Inflammatory macrophage treated with lipopolysaccharide for 4 hours (primary cell): ENCODE results near the gene DBF4B.
"Not testable (repeated sequence)": the region's sequence is repeated elsewhere in the genome, so short reads cannot be mapped to it uniquely, and the experiment has no call there.

ENCODE experiments used
- DNase-seq: peaks from one replicate; pipeline ENCODE4 v3.0.0-alpha.2; 2020

Gene DBF4B

GRCh38 chr17:44734272-44734671, 25.8 kb downstream of the DBF4B start:
- DNase-seq, result no peak

GRCh38 chr17:44736551-44737240, 28.2 kb downstream of the DBF4B start:
- DNase-seq, result no peak

- peak; percentile 7 for DNase-seq
These were observed 29.9 kb downstream of the DBF4B start for GRCh38 chr17:44738214-44738906.

GRCh38 chr17:44741316-44741715, 32.9 kb downstream of the DBF4B start:
- DNase-seq, result no peak

GRCh38 chr17:44745301-44745700, 36.8 kb downstream of the DBF4B start:
- no peak for DNase-seq

GRCh38 chr17:44745738-44746137, 37.3 kb downstream of the DBF4B start:
- not testable (repeated sequence) for DNase-seq

- DNase-seq, result no peak
These were observed 39.1 kb downstream of the DBF4B start for GRCh38 chr17:44747566-44747965.

- DNase-seq, result no peak
These were observed 40.9 kb downstream of the DBF4B start for GRCh38 chr17:44749076-44749979.

GRCh38 chr17:44749980-44750318, 41.5 kb downstream of the DBF4B start:
- no peak for DNase-seq

GRCh38 chr17:44751331-44751730, 42.9 kb downstream of the DBF4B start:
- no peak for DNase-seq

GRCh38 chr17:44751806-44752205, 43.3 kb downstream of the DBF4B start:
- no peak for DNase-seq

GRCh38 chr17:44752953-44753861, 44.7 kb downstream of the DBF4B start:
- DNase-seq, result no peak

GRCh38 chr17:44754276-44754675, 45.8 kb downstream of the DBF4B start:
- DNase-seq, result no peak

GRCh38 chr17:44755180-44755579, 46.7 kb downstream of the DBF4B start:
- DNase-seq, result not testable (repeated sequence)

GRCh38 chr17:44757045-44757917, 48.8 kb downstream of the DBF4B start:
- DNase-seq, result no peak

- no peak for DNase-seq
These were observed 49.5 kb downstream of the DBF4B start for GRCh38 chr17:44757918-44758413.

- no peak for DNase-seq
These were observed 50.1 kb downstream of the DBF4B start, which contains the start of gene ADAM11 for GRCh38 chr17:44758414-44759085. ADAM11 (plus strand) TSS chr17:44758988; CDS start chr17:44759200, 212 bp downstream.

GRCh38 chr17:44759086-44759915, 50.8 kb downstream of the DBF4B start:
- DNase-seq, result no peak

- DNase-seq, result no peak
These were observed 51.4 kb downstream of the DBF4B start for GRCh38 chr17:44759916-44760243.
